ENCODE data around the gene GREB1. TPM values are rescaled to one million over a fixed set of nuclear protein-coding genes. Genes with fewer than 3 reads are reported as not detected.

GREB1 gene
- total and polyA plus RNA-seq, 2 experiments from 2014 or later, result 5.7 to 6.4 TPM

DNA sequence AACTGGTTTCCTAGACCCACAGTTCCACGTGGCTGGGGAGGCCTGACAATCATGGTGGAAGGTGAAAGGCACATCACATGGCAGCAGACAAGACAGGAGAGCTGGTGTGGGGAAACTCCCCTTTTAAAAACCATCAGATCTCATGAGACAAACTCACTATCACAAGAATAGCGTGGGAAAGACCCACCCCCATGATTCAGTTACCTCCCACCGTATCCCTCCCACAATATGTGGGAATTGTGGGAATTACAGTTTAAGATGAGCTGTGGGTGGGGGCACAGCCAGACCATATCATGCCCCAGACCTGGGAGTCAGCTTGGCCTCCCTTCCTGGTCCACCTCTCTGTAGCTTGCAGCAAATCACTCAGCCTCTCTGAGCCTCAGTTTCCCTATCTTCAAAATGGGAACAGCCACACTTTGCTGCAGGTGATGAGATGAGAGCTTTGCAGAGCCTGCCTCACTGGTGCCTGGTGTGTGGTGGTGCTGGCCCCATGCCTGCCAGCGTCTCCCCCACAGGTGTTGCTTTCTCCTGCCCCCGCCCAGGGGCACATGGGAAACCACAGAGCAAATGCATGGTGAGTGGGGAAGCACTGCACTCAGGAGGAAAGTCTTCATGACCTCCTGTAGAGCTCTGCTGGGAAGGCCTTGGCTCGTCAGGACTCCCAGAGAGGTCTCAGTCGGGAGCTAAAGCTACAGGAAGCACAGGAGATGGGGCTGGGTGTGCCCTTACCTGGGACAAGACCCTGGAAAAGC lies 31.1 kb downstream of the GREB1 start:
- H3K27me3 ChIP-seq, result no peaks in the 10 kb centered on the region
- no peak overlapping the region for H3K4me3 ChIP-seq
- no peak overlapping the region for H3K27ac ChIP-seq
- H2AFZ ChIP-seq, result no peak overlapping the region
- WGBS (ENCODE audit: low lambda C conversion rate, missing lambda C conversion rate), result 85% methylated on average over 7 of the region's 7 CpGs
- H3K36me3 ChIP-seq (replicated peaks; ENCODE audit: insufficient read depth, low read depth), result no peaks in the 10 kb centered on the region
- H3K79me2 ChIP-seq, result no peaks in the 10 kb centered on the region
- no peaks in the 10 kb centered on the region for H3K9me3 ChIP-seq (ENCODE audit: low read depth)
- H3K4me1 ChIP-seq (ENCODE audit: insufficient read depth), result no peaks in the 10 kb centered on the region
- H3K9me2 ChIP-seq (replicated peaks; ENCODE audit: insufficient read depth), result no peaks in the 10 kb centered on the region
- H3K4me2 ChIP-seq, result no peak overlapping the region
- no peak for DNase-seq (ENCODE audit: low spot score)
- TF ChIP-seq EZH2phosphoT487 (IDR thresholded peaks at IDR 0.05; ENCODE audit: low read depth, severe bottlenecking, unreplicated experiment), result no peak
- TF ChIP-seq, protein P1, sequence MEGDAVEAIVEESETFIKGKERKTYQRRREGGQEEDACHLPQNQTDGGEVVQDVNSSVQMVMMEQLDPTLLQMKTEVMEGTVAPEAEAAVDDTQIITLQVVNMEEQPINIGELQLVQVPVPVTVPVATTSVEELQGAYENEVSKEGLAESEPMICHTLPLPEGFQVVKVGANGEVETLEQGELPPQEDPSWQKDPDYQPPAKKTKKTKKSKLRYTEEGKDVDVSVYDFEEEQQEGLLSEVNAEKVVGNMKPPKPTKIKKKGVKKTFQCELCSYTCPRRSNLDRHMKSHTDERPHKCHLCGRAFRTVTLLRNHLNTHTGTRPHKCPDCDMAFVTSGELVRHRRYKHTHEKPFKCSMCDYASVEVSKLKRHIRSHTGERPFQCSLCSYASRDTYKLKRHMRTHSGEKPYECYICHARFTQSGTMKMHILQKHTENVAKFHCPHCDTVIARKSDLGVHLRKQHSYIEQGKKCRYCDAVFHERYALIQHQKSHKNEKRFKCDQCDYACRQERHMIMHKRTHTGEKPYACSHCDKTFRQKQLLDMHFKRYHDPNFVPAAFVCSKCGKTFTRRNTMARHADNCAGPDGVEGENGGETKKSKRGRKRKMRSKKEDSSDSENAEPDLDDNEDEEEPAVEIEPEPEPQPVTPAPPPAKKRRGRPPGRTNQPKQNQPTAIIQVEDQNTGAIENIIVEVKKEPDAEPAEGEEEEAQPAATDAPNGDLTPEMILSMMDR (IDR thresholded peaks at IDR 0.05; ENCODE audit: poor library complexity), result no peak
- TF ChIP-seq EZH2 (IDR thresholded peaks at IDR 0.05; ENCODE audit: borderline replicate concordance), result no peak
- H4K20me1 ChIP-seq (ENCODE audit: insufficient read depth, poor library complexity, severe bottlenecking), result no peaks in the 10 kb centered on the region

DNA sequence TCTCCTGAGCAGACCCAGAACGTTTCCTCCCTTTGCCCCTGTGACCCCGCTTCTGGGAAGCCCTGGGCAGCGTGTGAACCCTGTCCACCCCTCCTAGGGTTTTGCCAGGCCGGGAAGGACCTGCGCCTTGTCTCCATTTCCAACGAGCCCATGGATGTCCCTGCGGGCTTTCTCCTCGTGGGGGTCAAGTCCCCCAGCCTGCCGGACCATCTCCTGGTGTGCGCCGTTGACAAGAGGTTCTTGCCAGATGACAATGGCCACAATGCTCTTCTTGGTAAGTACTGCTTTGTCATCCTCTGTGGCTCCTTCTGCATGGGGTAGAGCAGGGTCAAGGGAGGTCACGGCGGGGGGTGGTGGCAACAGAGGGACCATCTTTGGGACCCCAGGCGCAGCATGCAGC lies 32.5 kb downstream of the GREB1 start:
- no peaks in the 10 kb centered on the region for H3K79me2 ChIP-seq
- 93% methylated on average over 14 of the region's 14 CpGs for WGBS (ENCODE audit: low lambda C conversion rate, missing lambda C conversion rate)
- no peaks in the 10 kb centered on the region for H3K27me3 ChIP-seq

DNA sequence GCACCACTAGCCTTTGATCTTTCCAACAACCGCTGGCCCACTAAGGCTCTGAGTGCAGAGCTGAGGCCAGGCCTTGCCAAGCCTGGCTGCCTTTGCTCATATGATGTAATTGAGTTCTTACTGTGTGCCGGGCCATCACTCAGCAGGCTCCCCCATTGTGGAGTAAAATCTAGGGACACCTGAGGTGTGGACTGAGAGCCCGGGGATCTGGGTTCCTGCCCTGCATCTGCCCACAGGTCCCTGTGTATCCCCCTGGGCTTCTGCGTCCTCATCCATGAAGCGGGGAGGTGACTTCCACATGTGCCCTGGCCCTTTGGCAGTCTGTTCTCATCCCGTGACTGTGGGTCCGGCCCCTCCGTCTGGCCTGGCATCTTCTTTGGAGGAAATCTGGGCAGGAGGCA lies 33.8 kb downstream of the GREB1 start:
- no peak for DNase-seq (ENCODE audit: low spot score)
- Histone ChIP-seq H3K27ac (no peak overlapping the region), H3K27me3 (no peaks in the 10 kb centered on the region), H2AFZ (no peak overlapping the region), H3K4me1 (ENCODE audit: insufficient read depth) (no peaks in the 10 kb centered on the region), H3K9me2 (replicated peaks; ENCODE audit: insufficient read depth) (no peaks in the 10 kb centered on the region), H3K36me3 (replicated peaks; ENCODE audit: insufficient read depth, low read depth) (no peaks in the 10 kb centered on the region), H3K9me3 (ENCODE audit: low read depth) (no peaks in the 10 kb centered on the region), H3K79me2 (no peaks in the 10 kb centered on the region), H4K20me1 (ENCODE audit: insufficient read depth, poor library complexity, severe bottlenecking) (no peaks in the 10 kb centered on the region), H3K4me3 (no peak overlapping the region), H3K4me2 (no peak overlapping the region)
- TF ChIP-seq, protein P1 (IDR thresholded peaks at IDR 0.05; ENCODE audit: poor library complexity), result no peak
- no peak for TF ChIP-seq EZH2 (IDR thresholded peaks at IDR 0.05; ENCODE audit: borderline replicate concordance)
- no peak for TF ChIP-seq EZH2phosphoT487 (IDR thresholded peaks at IDR 0.05; ENCODE audit: low read depth, severe bottlenecking, unreplicated experiment)
- WGBS (ENCODE audit: low lambda C conversion rate, missing lambda C conversion rate), result 92% methylated on average over 8 of the region's 8 CpGs

More for the DNA sequence above, 32.5 kb downstream of the GREB1 start:
- no peaks in the 10 kb centered on the region for H4K20me1 ChIP-seq (ENCODE audit: insufficient read depth, poor library complexity, severe bottlenecking)
- no peak overlapping the region for H2AFZ ChIP-seq
- TF ChIP-seq EZH2phosphoT487 (IDR thresholded peaks at IDR 0.05; ENCODE audit: low read depth, severe bottlenecking, unreplicated experiment), result no peak
- no peak overlapping the region for H3K27ac ChIP-seq
- H3K4me1 ChIP-seq (ENCODE audit: insufficient read depth), result no peaks in the 10 kb centered on the region
- no peaks in the 10 kb centered on the region for H3K36me3 ChIP-seq (replicated peaks; ENCODE audit: insufficient read depth, low read depth)
- H3K4me3 ChIP-seq, result no peak overlapping the region
- DNase-seq (ENCODE audit: low spot score), result no peak
- no peaks in the 10 kb centered on the region for H3K9me2 ChIP-seq (replicated peaks; ENCODE audit: insufficient read depth)
- H3K9me3 ChIP-seq (ENCODE audit: low read depth), result no peaks in the 10 kb centered on the region
- H3K4me2 ChIP-seq, result no peak overlapping the region

DNA sequence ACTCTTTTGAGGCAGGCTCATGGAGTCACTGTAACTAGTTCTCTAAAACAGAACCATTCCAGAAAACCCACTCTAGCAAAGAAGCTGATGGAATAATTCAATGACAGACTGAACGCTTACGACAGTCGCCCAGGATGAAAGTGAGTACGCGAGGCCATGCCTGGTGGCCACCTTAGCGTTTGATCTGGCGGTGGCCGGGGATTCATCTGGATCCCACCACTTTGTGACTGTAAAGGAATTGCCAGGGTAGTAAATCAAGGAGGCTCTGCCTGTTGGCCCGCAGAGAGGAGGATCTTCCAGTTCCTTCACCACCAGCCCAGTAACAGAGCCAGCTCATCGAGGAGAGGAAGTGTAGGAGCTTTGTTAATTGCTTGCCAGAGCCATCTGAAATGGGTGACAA lies 34.6 kb downstream of the GREB1 start:
- H3K9me3 ChIP-seq (ENCODE audit: low read depth), result no peaks in the 10 kb centered on the region
- no peaks in the 10 kb centered on the region for H4K20me1 ChIP-seq (ENCODE audit: insufficient read depth, poor library complexity, severe bottlenecking)
- H3K9me2 ChIP-seq (replicated peaks; ENCODE audit: insufficient read depth), result no peaks in the 10 kb centered on the region
- H3K79me2 ChIP-seq, result no peaks in the 10 kb centered on the region
- H3K4me1 ChIP-seq (ENCODE audit: insufficient read depth), result peaks cover 3% of the 10 kb centered on the region
- H3K27ac ChIP-seq, result no peak overlapping the region
- H3K27me3 ChIP-seq, result no peaks in the 10 kb centered on the region
- H2AFZ ChIP-seq, result no peak overlapping the region
- TF ChIP-seq, protein P1 (IDR thresholded peaks at IDR 0.05; ENCODE audit: poor library complexity), result no peak
- H3K36me3 ChIP-seq (replicated peaks; ENCODE audit: insufficient read depth, low read depth), result no peaks in the 10 kb centered on the region
- no peak overlapping the region for H3K4me3 ChIP-seq
- DNase-seq (ENCODE audit: low spot score), result no peak
- WGBS (ENCODE audit: low lambda C conversion rate, missing lambda C conversion rate), result 72% methylated on average over 10 of the region's 10 CpGs
- H3K4me2 ChIP-seq, result no peak overlapping the region

Data from hepatocyte (in vitro differentiated cells).